ENCODE results near the gene TMEM234.

DNA sequence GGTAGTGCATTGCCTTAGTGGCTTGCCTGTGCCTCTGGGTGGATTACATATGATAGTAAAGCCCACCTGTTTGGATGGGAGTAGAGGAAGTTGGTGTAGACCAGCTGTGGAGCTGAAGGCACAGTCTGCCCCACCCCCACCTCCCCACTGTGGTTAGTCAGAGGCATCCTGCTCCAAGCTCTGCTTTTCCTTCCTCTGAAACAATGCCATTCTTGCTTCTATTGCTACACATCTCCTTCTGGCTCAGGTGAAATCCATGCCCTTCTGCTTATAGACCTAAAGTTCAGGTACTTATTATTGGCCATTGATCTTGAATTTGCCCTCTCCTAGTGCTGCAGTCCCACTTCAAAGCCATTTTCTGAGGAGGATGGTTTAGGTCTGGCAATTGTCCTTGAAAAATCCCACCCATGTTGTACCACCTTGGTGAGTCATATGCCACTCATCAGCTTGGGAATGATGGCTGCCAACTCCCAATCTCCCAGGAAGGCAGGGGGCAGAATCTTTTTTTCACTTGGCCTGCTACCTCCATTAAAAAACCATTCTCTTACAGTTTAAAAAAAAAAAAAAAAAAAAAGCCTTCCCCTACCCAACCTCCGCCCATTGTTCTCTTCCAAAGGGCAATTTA is 49.4 kb downstream of the TMEM234 start:
- no peak for TF ChIP-seq POLR2AphosphoS5 (IDR thresholded peaks at IDR 0.05; ENCODE audit: borderline replicate concordance, low read depth, low read length)
- no peak for TF ChIP-seq FOXP2 (optimal IDR thresholded peaks at IDR 0.05; ENCODE audit: control extremely low read depth, extremely low read length, insufficient read depth)

Data from SK-N-MC (cell line).